Activated B cell treated with CpG ODN at 0.5 μM for 24 hours (primary cell): ENCODE results near the gene FASN. TPM values are rescaled to one million over a fixed set of nuclear protein-coding genes. Genes with fewer than 3 reads are reported as not detected.

Source experiments
- ATAC-seq: fragments of 200-7000 bp; cut with Tn5 transposase; one replicate; pipeline ENCODE4 v1.10.0; 2021; ENCODE audit warnings: low read depth, mild to moderate bottlenecking, moderate library complexity
- CTCF ChIA-PET: fragments of 350-600 bp; sonication (Branson Sonifier 250); formaldehyde crosslinking; loops from one replicate; lab custom pipeline; 2021; ENCODE audit warnings: antibody characterized with exemption; lab: Charles Lee
- POLR2A ChIA-PET: fragments of 350-600 bp; sonication (Branson Sonifier 250); formaldehyde crosslinking; loops from one replicate; lab custom pipeline; 2021; ENCODE audit warnings: antibody characterized with exemption; lab: Charles Lee
- DNase-seq: peaks from one replicate; pipeline ENCODE4 v3.0.0; 2022
- H3K27ac Mint-ChIP-seq: one replicate; pipeline ENCODE4 v1.8.0; 2020; ENCODE audit warnings: mixed read lengths
- H3K27me3 Mint-ChIP-seq: one replicate; pipeline ENCODE4 v1.8.0; 2021; ENCODE audit warnings: mixed read lengths
- H3K36me3 Mint-ChIP-seq: one replicate; pipeline ENCODE4 v1.8.0; 2021; ENCODE audit warnings: low read depth, mixed read lengths
- H3K4me1 Mint-ChIP-seq: one replicate; pipeline ENCODE4 v1.8.0; 2021; ENCODE audit warnings: mixed read lengths
- H3K4me3 Mint-ChIP-seq: one replicate; pipeline ENCODE4 v1.8.0; 2020; ENCODE audit warnings: mild to moderate bottlenecking, mixed read lengths
- H3K9me3 Mint-ChIP-seq: one replicate; pipeline ENCODE4 v1.8.0; 2020; ENCODE audit warnings: mixed read lengths
- intact Hi-C: fragments of 100-400 bp; cut with micrococcal nuclease; formaldehyde crosslinking; loops from one replicate; pipeline ENCODE4 v1.15.1; 2024
- total RNA-seq: library from RNA; stranded (reverse); gene quantifications from 2 replicates; pipeline ENCODE4 v1.2.3, GENCODE V29; 2022
- TF ChIP-seq, protein P1 (sequence below): fragments of 200-600 bp; IDR thresholded peaks from one replicate; pipeline ENCODE4 v1.8.0; 2022; ENCODE audit warnings: antibody characterized with exemption, mild to moderate bottlenecking

FASN gene
- total RNA-seq, 1 donor from 2014 or later: 121 TPM

- Mint-ChIP-seq H3K27me3 (no peaks in the 10 kb centered on the region), H3K27ac (no peak overlapping the region), H3K9me3 (no peaks in the 10 kb centered on the region), H3K4me3 (no peak overlapping the region), H3K4me1 (peaks cover 30% of the 10 kb centered on the region), H3K36me3 (no peaks in the 10 kb centered on the region)
- CTCF ChIA-PET: no interaction called here
- ATAC-seq (no peak), DNase-seq (no peak)
- POLR2A ChIA-PET: interaction anchor here (0.9 to 2.8 kb wide), 2 partner anchors 11 to 36 kb away, joined by 3 to 24 read pairs; partner anchors contain the start of gene FASN
- intact Hi-C loops: loop anchor here (5.0 kb wide), 1 partner anchor 44 kb away; no protein-coding TSS in a partner anchor
- TF ChIP-seq, protein P1, sequence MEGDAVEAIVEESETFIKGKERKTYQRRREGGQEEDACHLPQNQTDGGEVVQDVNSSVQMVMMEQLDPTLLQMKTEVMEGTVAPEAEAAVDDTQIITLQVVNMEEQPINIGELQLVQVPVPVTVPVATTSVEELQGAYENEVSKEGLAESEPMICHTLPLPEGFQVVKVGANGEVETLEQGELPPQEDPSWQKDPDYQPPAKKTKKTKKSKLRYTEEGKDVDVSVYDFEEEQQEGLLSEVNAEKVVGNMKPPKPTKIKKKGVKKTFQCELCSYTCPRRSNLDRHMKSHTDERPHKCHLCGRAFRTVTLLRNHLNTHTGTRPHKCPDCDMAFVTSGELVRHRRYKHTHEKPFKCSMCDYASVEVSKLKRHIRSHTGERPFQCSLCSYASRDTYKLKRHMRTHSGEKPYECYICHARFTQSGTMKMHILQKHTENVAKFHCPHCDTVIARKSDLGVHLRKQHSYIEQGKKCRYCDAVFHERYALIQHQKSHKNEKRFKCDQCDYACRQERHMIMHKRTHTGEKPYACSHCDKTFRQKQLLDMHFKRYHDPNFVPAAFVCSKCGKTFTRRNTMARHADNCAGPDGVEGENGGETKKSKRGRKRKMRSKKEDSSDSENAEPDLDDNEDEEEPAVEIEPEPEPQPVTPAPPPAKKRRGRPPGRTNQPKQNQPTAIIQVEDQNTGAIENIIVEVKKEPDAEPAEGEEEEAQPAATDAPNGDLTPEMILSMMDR: no peak
These were observed 10.0 kb upstream of the FASN start for GRCh38 chr17:82108038-82108437.

- no peak for ATAC-seq
- Mint-ChIP-seq H3K27me3 (no peaks in the 10 kb centered on the region), H3K27ac (no peak overlapping the region), H3K4me1 (peaks cover 30% of the 10 kb centered on the region), H3K4me3 (no peak overlapping the region), H3K9me3 (no peaks in the 10 kb centered on the region), H3K36me3 (no peaks in the 10 kb centered on the region)
- intact Hi-C loops: loop anchor here (2.0 to 5.0 kb wide), 2 partner anchors 45 to 71 kb away; partner anchors contain the start of gene DCXR
- DNase-seq: no peak
- POLR2A ChIA-PET: interaction anchor here (0.6 to 2.8 kb wide), 4 partner anchors 10 to 180 kb away, joined by 3 to 24 read pairs (median 10); partner anchors contain the start of genes DCXR, FASN and MAFG
- CTCF ChIA-PET: interaction anchor here (1.1 to 1.7 kb wide), 2 partner anchors 9 to 148 kb away, joined by 6 read pairs; partner anchors contain the start of gene FASN
- TF ChIP-seq, protein P1: no peak
These were observed 9.4 kb upstream of the FASN start for GRCh38 chr17:82107341-82107860.

- TF ChIP-seq, protein P1: no peak
- Mint-ChIP-seq H3K4me3 (peak overlapping the region; percentile 88), H3K27me3 (no peaks in the 10 kb centered on the region), H3K27ac (peak overlapping the region; percentile 94), H3K9me3 (no peaks in the 10 kb centered on the region), H3K4me1 (peaks cover 32% of the 10 kb centered on the region), H3K36me3 (no peaks in the 10 kb centered on the region)
- DNase-seq: no peak
- intact Hi-C loops: loop anchor here (2.0 to 5.0 kb wide), 2 partner anchors 46 to 70 kb away; partner anchors contain the start of gene DCXR
- POLR2A ChIA-PET: interaction anchor here (0.6 to 2.8 kb wide), 11 partner anchors 9 to 440 kb away, joined by 3 to 24 read pairs (median 4); partner anchors contain the start of genes ARL16, CCDC137, DCXR and DUS1L
- CTCF ChIA-PET: interaction anchor here (1.1 to 1.9 kb wide), 4 partner anchors 8 to 147 kb away, joined by 3 to 9 read pairs (median 6); partner anchors contain the start of genes DCXR, FASN and RAC3
- ATAC-seq: peak; percentile 33
These were observed 8.8 kb upstream of the FASN start for GRCh38 chr17:82106688-82107305.

GRCh38 chr17:82105882-82106687, 8.0 kb upstream of the FASN start:
- Mint-ChIP-seq H3K27me3 (no peaks in the 10 kb centered on the region), H3K9me3 (no peaks in the 10 kb centered on the region), H3K36me3 (no peaks in the 10 kb centered on the region), H3K27ac (peak overlapping the region; percentile 94), H3K4me3 (peak overlapping the region; percentile 88), H3K4me1 (peaks cover 32% of the 10 kb centered on the region)
- DNase-seq: peak; percentile 53
- TF ChIP-seq, protein P1: no peak
- intact Hi-C loops: loop anchor here (2.0 to 5.0 kb wide), 2 partner anchors 46 to 69 kb away; partner anchors contain the start of gene DCXR
- ChIA-PET CTCF (interaction anchor here (1.1 to 1.9 kb wide), 4 partner anchors 8 to 146 kb away, joined by 3 to 9 read pairs (median 6); partner anchors contain the start of genes DCXR, FASN and RAC3), POLR2A (interaction anchor here (0.6 to 2.8 kb wide), 10 partner anchors 9 to 439 kb away, joined by 3 to 24 read pairs (median 4); partner anchors contain the start of genes ARL16, CCDC137, DCXR and DUS1L)
- ATAC-seq: peak; percentile 97
